Activated T-helper 1 cell treated with anti-CD3 and anti-CD28 coated beads, Interleukin-12 subunit alpha, Interleukin-12 subunit beta, Interleukin-2, Interleukin-4 antibody, amounts not matched to agents 30 ng/mL and 10 ng/mL and 1 ng/mL, durations not matched to agents 14 hours and 24 hours and 36 hours (primary cell): Measurements from ENCODE around the gene SLC51A. TPM values are rescaled to one million over a fixed set of nuclear protein-coding genes. Genes with fewer than 3 reads are reported as not detected.

Experiments used
- DNase-seq: peaks from one replicate; pipeline ENCODE4 v3.0.0; 2021; ENCODE audit warnings: low spot score
- H3K27ac Mint-ChIP-seq: one replicate; pipeline ENCODE4 v1.8.0; 2021; ENCODE audit warnings: mild to moderate bottlenecking, mixed read lengths
- H3K27me3 Mint-ChIP-seq: one replicate; pipeline ENCODE4 v1.8.0; 2022; ENCODE audit warnings: mild to moderate bottlenecking, moderate library complexity, mixed read lengths; ENCODE audit not compliant: insufficient read depth
- H3K36me3 Mint-ChIP-seq: one replicate; pipeline ENCODE4 v1.8.0; 2021; ENCODE audit warnings: low read depth, mixed read lengths
- H3K4me1 Mint-ChIP-seq: one replicate; pipeline ENCODE4 v1.8.0; 2021; ENCODE audit warnings: low read depth, mixed read lengths
- H3K4me3 Mint-ChIP-seq: one replicate; pipeline ENCODE4 v1.8.0; 2021; ENCODE audit warnings: mild to moderate bottlenecking, moderate library complexity, mixed read lengths
- H3K9me3 Mint-ChIP-seq: one replicate; pipeline ENCODE4 v1.8.0; 2021; ENCODE audit warnings: mixed read lengths
- intact Hi-C: fragments of 100-400 bp; cut with micrococcal nuclease; formaldehyde crosslinking; loops from one replicate; pipeline ENCODE4 v1.15.1; 2024
- total RNA-seq: library from RNA; stranded (reverse); gene quantifications from 2 replicates; pipeline ENCODE4 v1.2.3, GENCODE V29; 2022

Gene SLC51A
- total RNA-seq, 1 donor from 2014 or later: not detected

- no peak for DNase-seq
- Mint-ChIP-seq H3K27me3 (no peaks in the 10 kb centered on the region), H3K4me3 (peak overlapping the region; percentile 79), H3K27ac (peak overlapping the region; percentile 98), H3K4me1 (peaks cover 62% of the 10 kb centered on the region), H3K36me3 (peaks cover 39% of the 10 kb centered on the region), H3K9me3 (no peaks in the 10 kb centered on the region)
- intact Hi-C loops: loop anchor here (10.0 kb wide), 1 partner anchor 370 kb away; the partner anchor contains the start of gene TNK2
These were observed 58.8 kb downstream of the SLC51A start for GRCh38 chr3:196275126-196275525.

- DNase-seq: peak; percentile 37
- peak overlapping the region; percentile 79 for H3K27ac Mint-ChIP-seq
- peaks cover 24% of the 10 kb centered on the region for H3K36me3 Mint-ChIP-seq
- peak overlapping the region; percentile 48 for H3K4me3 Mint-ChIP-seq
- H3K9me3 Mint-ChIP-seq: no peaks in the 10 kb centered on the region
- no peaks in the 10 kb centered on the region for H3K27me3 Mint-ChIP-seq
- intact Hi-C loops: no loop called here
- H3K4me1 Mint-ChIP-seq: peaks cover 73% of the 10 kb centered on the region
These were observed 64.5 kb downstream of the SLC51A start for GRCh38 chr3:196280689-196281440.

GRCh38 chr3:196281962-196282361 is 65.6 kb downstream of the SLC51A start:
- DNase-seq: no peak
- Mint-ChIP-seq H3K4me1 (peaks cover 82% of the 10 kb centered on the region), H3K4me3 (no peak overlapping the region), H3K36me3 (peaks cover 25% of the 10 kb centered on the region), H3K9me3 (no peaks in the 10 kb centered on the region), H3K27ac (peak overlapping the region; percentile 8), H3K27me3 (no peaks in the 10 kb centered on the region)
- intact Hi-C loops: no loop called here

Other genes with a start within 250 kb of the SLC51A start
- 791 TPM in 2 replicates for gene TFRC, start 134.4 kb upstream of the SLC51A start, total RNA-seq
- gene ZDHHC19, start 5.1 kb upstream of the SLC51A start, total RNA-seq: 0.36 TPM in 1 of 2 replicates, not detected in the other
- 54.7 and 57.0 TPM in 2 replicates for gene PCYT1A, start 71.2 kb downstream of the SLC51A start, total RNA-seq
- gene DYNLT2B, start 101.7 kb downstream of the SLC51A start, total RNA-seq: 11.6 and 12.7 TPM in 2 replicates
- not detected in 2 replicates for gene TM4SF19, start 121.9 kb downstream of the SLC51A start, total RNA-seq
- gene UBXN7, start 215.9 kb downstream of the SLC51A start, total RNA-seq: 54.8 and 60.9 TPM in 2 replicates